HCT116 (cell line): Measurements from ENCODE around the gene HSPA12B. TPM values are rescaled to one million over a fixed set of nuclear protein-coding genes. Genes with fewer than 3 reads are reported as not detected.

Experiments
- ATAC-seq: fragments of 200-7000 bp; cut with Tn5 transposase; 2 replicates; pipeline ENCODE4 v1.9.1; 2020; ENCODE audit warnings: mild to moderate bottlenecking, moderate library complexity
- BruUV-seq: library from RNA; stranded (reverse); fragments of 400-500 nt; replicated peaks from 2 replicates; lab custom pipeline; 2021; lab: Mats Ljungman, UMichigan
- CTCF ChIA-PET: fragments of 300-600 bp; sonication (Branson Sonifier 250); formaldehyde crosslinking; loops from one replicate; lab custom pipeline; 2021; ENCODE audit warnings: antibody characterized with exemption; lab: Charles Lee
- POLR2A ChIA-PET: fragments of 300-600, 350-600 bp; sonication (Branson Sonifier 250); formaldehyde crosslinking; loops from one replicate; lab custom pipeline; 2021; ENCODE audit warnings: antibody characterized with exemption; lab: Charles Lee
- RAD21 ChIA-PET, 2 experiments: fragments of 300-600 bp; sonication (Branson Sonifier 250); formaldehyde crosslinking; loops; one replicate each; lab custom pipeline; 2023; ENCODE audit warnings: low total read pairs in 2 of 2; ENCODE audit not compliant: uncharacterized antibody in 2 of 2, unreplicated experiment in 2 of 2, low non-redundant PET in 1 of 2; lab: Charles Lee
- DNase-seq: peaks from one replicate; pipeline ENCODE4 v3.0.0-alpha.2; 2010; ENCODE audit warnings: low read depth, low spot score
- H2AFZ ChIP-seq: fragments of 200-600 bp; shearing (Covaris generic), sonication (generic); 2 replicates; pipeline ENCODE4 v1.6.1; 2017; ENCODE audit warnings: low read depth, mixed run types, mixed read lengths, antibody characterized with exemption, low read length; ENCODE audit not compliant: poor library complexity, severe bottlenecking
- H3K27ac ChIP-seq: 2 replicates; pipeline ENCODE4 v1.5.1; 2012; ENCODE audit warnings: low read depth, low read length
- H3K27me3 ChIP-seq: fragments of 200-600 bp; sonication (generic); 2 replicates; pipeline ENCODE4 v1.6.1; 2016; ENCODE audit warnings: mixed run types, low read length, mixed read lengths; ENCODE audit not compliant: insufficient read depth
- H3K36me3 ChIP-seq, 2 experiments: fragments of 200-500 bp in 1 of 2; fragments of 200-600 bp in 1 of 2; sonication (Bioruptor generic) in 1 of 2; sonication (generic) in 1 of 2; 2 replicates each; pipeline versions ENCODE4 v1.5.1 to v1.6.1; 2014 to 2016; ENCODE audit warnings: low read length in 2 of 2, inconsistent platforms in 1 of 2, mixed read lengths in 1 of 2, mixed run types in 1 of 2; ENCODE audit not compliant: insufficient read depth in 2 of 2, control insufficient read depth in 1 of 2
- H3K4me1 ChIP-seq, 2 experiments: fragments of 200-600 bp in 1 of 2; sonication (generic) in 1 of 2; 2 replicates each; pipeline versions ENCODE4 v1.5.1 to v1.6.1; 2012 to 2017; ENCODE audit warnings: low read length in 2 of 2, inconsistent platforms in 1 of 2, mild to moderate bottlenecking in 1 of 2, mixed read lengths in 1 of 2, mixed run types in 1 of 2, moderate library complexity in 1 of 2; ENCODE audit not compliant: insufficient read depth in 2 of 2, control insufficient read depth in 1 of 2
- H3K4me2 ChIP-seq: fragments of 200-600 bp; sonication (generic); 2 replicates; pipeline ENCODE4 v1.6.1; 2017; ENCODE audit warnings: mixed run types, low read length, mixed read lengths
- H3K4me3 ChIP-seq, 2 experiments: fragments of 200-600 bp in 1 of 2; sonication (generic) in 1 of 2; replicated peaks in 1 of 2; 2 replicates each; pipeline ENCODE4 v1.5.1; 2011 to 2016; ENCODE audit warnings: low read length in 2 of 2, control low read depth in 1 of 2, low read depth in 1 of 2, mild to moderate bottlenecking in 1 of 2, mixed read lengths in 1 of 2, mixed run types in 1 of 2
- H3K79me2 ChIP-seq: fragments of 200-600 bp; sonication (generic); 2 replicates; pipeline ENCODE4 v1.6.1; 2017; ENCODE audit warnings: mild to moderate bottlenecking, mixed run types, low read length, moderate library complexity, mixed read lengths; ENCODE audit not compliant: insufficient read depth
- H3K9ac ChIP-seq: fragments of 200-600 bp; sonication (generic); 2 replicates; pipeline ENCODE4 v1.6.1; 2016; ENCODE audit warnings: low read length, mixed read lengths
- H3K9me2 ChIP-seq: fragments of 200-600 bp; sonication (generic), shearing (Covaris generic); 2 replicates; pipeline ENCODE4 v1.6.1; 2017; ENCODE audit warnings: mixed run types, mild to moderate bottlenecking, moderate library complexity; ENCODE audit not compliant: insufficient read depth
- H3K9me3 ChIP-seq, 2 experiments: fragments of 200-500 bp in 1 of 2; fragments of 200-600 bp in 1 of 2; sonication (Bioruptor generic) in 1 of 2; sonication (generic) in 1 of 2; 2 replicates each; pipeline ENCODE4 v1.6.1; 2014 to 2017; ENCODE audit warnings: low read length in 2 of 2, mixed read lengths in 2 of 2, inconsistent platforms in 1 of 2, low read depth in 1 of 2, mild to moderate bottlenecking in 1 of 2, mixed run types in 1 of 2, moderate library complexity in 1 of 2; ENCODE audit not compliant: control insufficient read depth in 1 of 2, insufficient read depth in 1 of 2
- H4K20me1 ChIP-seq: fragments of 200-600 bp; sonication (generic), shearing (Covaris generic); 2 replicates; pipeline ENCODE4 v1.6.1; 2017; ENCODE audit warnings: mixed run types, mild to moderate bottlenecking, moderate library complexity; ENCODE audit not compliant: insufficient read depth
- CBX3 ChIP-seq: IDR thresholded peaks from 2 replicates; pipeline ENCODE4 v1.6.1; 2012; ENCODE audit warnings: low read depth
- CEBPB ChIP-seq: IDR thresholded peaks from 2 replicates; pipeline ENCODE4 v1.6.1; 2012; ENCODE audit warnings: low read depth
- EGR1 ChIP-seq: IDR thresholded peaks from 2 replicates; pipeline ENCODE4 v1.6.1; 2012; ENCODE audit warnings: low read depth
- ELF1 ChIP-seq: IDR thresholded peaks from 2 replicates; pipeline ENCODE4 v1.6.1; 2012; ENCODE audit warnings: low read depth, borderline replicate concordance
- EZH2 ChIP-seq: fragments of 200-600 bp; sonication (generic); IDR thresholded peaks from 2 replicates; pipeline ENCODE4 v1.6.1; 2017; ENCODE audit warnings: antibody characterized with exemption, mixed run types
- EZH2phosphoT487 ChIP-seq: fragments of 200-600 bp; IDR thresholded peaks from 2 replicates; pipeline ENCODE4 v1.6.1; 2018; ENCODE audit warnings: antibody characterized with exemption, borderline replicate concordance
- FOSL1 ChIP-seq: IDR thresholded peaks from 2 replicates; pipeline ENCODE4 v1.6.1; 2012; ENCODE audit warnings: low read depth
- JUND ChIP-seq: IDR thresholded peaks from 2 replicates; pipeline ENCODE4 v1.6.1; 2012
- POLR2A ChIP-seq: IDR thresholded peaks from 2 replicates; pipeline ENCODE4 v1.7.0; 2011; ENCODE audit warnings: borderline replicate concordance; ENCODE audit not compliant: insufficient read depth, insufficient read length; ENCODE audit errors: extremely low read depth
- POLR2AphosphoS5 ChIP-seq: IDR thresholded peaks from 2 replicates; pipeline ENCODE4 v1.6.1; 2011; ENCODE audit warnings: mild to moderate bottlenecking, low read depth, low read length, moderate library complexity
- RAD21 ChIP-seq: IDR thresholded peaks from 2 replicates; pipeline ENCODE4 v1.6.1; 2012; ENCODE audit warnings: low read depth, mild to moderate bottlenecking
- SIN3A ChIP-seq: IDR thresholded peaks from 2 replicates; pipeline ENCODE4 v1.6.1; 2012; ENCODE audit warnings: low read depth
- SP1 ChIP-seq: IDR thresholded peaks from 2 replicates; pipeline ENCODE4 v1.6.1; 2012; ENCODE audit warnings: low read depth
- TCF7L2 ChIP-seq: IDR thresholded peaks from 2 replicates; pipeline ENCODE4 v1.7.0; 2011; ENCODE audit warnings: borderline replicate concordance, inconsistent platforms; ENCODE audit not compliant: insufficient read depth, insufficient read length; ENCODE audit errors: extremely low read depth
- ZFX ChIP-seq: fragments of 450-650 bp; IDR thresholded peaks from 2 replicates; pipeline ENCODE4 v1.6.1; 2017
- ZNF274 ChIP-seq: fragments of 200-500 bp; sonication (Bioruptor generic); IDR thresholded peaks from 2 replicates; pipeline ENCODE4 v1.6.1; 2014; ENCODE audit warnings: mild to moderate bottlenecking, low read depth, low read length, inconsistent platforms
- intact Hi-C: fragments of 100-400 bp; cut with micrococcal nuclease; formaldehyde crosslinking; loops from 2 replicates; pipeline ENCODE4 v1.10.0; 2022
- total RNA-seq: library from RNA; stranded (reverse); gene quantifications from one replicate; pipeline ENCODE4 v1.2.1, GENCODE V29; 2021; ENCODE audit not compliant: unreplicated experiment
- TF ChIP-seq, protein P1 (sequence below): IDR thresholded peaks from 2 replicates; pipeline ENCODE4 v1.6.1; 2012
- TF ChIP-seq, protein P2 (sequence below): IDR thresholded peaks from 2 replicates; pipeline ENCODE4 v1.6.1; 2012; ENCODE audit warnings: low read depth
- TF ChIP-seq, protein P3 (sequence below): IDR thresholded peaks from 2 replicates; pipeline ENCODE4 v1.6.1; 2011; ENCODE audit warnings: mild to moderate bottlenecking, low read length, moderate library complexity; ENCODE audit not compliant: insufficient replicate concordance; ENCODE audit errors: extremely low read depth
- TF ChIP-seq, protein P4 (sequence below): IDR thresholded peaks from 2 replicates; pipeline ENCODE4 v1.6.1; 2012

HSPA12B gene
- total RNA-seq, 1 experiment from 2014 or later: not detected

DNA sequence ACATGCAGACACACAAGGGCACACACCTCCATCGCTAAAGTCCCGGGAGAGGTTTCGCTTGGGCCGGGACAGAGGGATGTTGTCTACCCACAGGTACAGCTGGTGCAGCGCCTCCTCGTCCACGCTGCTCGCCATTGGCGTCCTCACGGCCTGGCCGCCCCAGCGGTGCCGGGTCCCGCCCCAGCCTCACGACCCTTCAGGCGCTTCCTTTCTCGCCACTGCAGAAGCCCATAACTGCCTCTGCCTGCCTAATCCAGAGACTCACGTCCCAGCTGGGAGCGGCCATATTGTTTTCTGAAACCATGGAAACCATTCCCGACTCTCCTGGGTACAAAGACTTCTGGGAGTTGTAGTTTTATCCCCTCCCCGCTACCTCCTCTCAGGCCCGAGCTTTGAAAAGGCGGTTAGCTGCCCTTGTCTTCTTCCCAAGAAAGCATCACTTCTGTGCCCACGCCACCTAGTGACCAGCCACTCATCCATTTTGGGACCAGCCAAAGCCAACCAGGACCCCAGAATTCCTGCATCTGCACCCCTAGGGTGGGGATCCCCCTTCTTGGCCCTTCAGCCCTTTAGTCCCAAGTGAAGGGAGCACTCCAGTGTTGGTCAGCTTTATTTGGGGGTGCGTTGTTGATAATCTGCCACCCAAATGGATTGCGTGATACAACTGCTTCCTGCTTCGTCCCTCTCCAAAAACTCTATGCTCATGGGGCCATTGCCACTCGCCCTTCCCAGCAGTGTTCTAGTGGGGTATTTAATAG is 48.8 kb downstream of the HSPA12B start, which contains the start of gene SPEF1:
TSS of gene SPEF1 (minus strand) at position 296 of the 758 bp plus-strand sequence. CDS start at position 135, 161 bp downstream.
- ATAC-seq (peak; percentile 90), DNase-seq (peak; percentile 92)
- Histone ChIP-seq H3K9ac (peak within 1 kb of the TSS; percentile 43), H3K9me2 (no peaks in the 10 kb centered on the region), H3K4me1 (peaks cover 7 to 27% of the 10 kb centered on the region in 2 experiments; a peak in 3 of 4 replicates), H3K36me3 (peaks cover 0 to 8% of the 10 kb centered on the region in 2 experiments; a peak in 1 of 4 replicates), H3K27ac (peak within 1 kb of the TSS; percentile 3; the same call in 1 of the 2 replicates), H3K4me3 (peak within 1 kb of the TSS; percentile 55 to 64), H3K4me2 (peak within 1 kb of the TSS; percentile 93), H2AFZ (peak within 1 kb of the TSS; percentile 29), H3K9me3 (no peaks in the 10 kb centered on the region), H4K20me1 (no peaks in the 10 kb centered on the region), H3K79me2 (peaks cover 27% of the 10 kb centered on the region), H3K27me3 (no peaks in the 10 kb centered on the region)
- intact Hi-C loops: loop anchor here (1.0 to 2.0 kb wide), 2 partner anchors 65 to 105 kb away; no protein-coding TSS in a partner anchor
- CTCF ChIA-PET: interaction anchor here (0.7 to 1.6 kb wide), 18 partner anchors 10 to 311 kb away, joined by 3 to 27 read pairs (median 4); partner anchors contain the start of genes ADISSP, AP5S1 and CDC25B
- RAD21 ChIA-PET: interaction anchor here in 1 of 2 experiments (0.8 to 1.4 kb wide), 3 partner anchors 14 to 73 kb away, joined by 4 read pairs; partner anchors contain the start of gene ADISSP
- POLR2A ChIA-PET: interaction anchor here (0.6 to 1.6 kb wide), 7 partner anchors 13 to 111 kb away, joined by 3 to 7 read pairs (median 3); partner anchors contain the start of genes ADISSP and AP5S1
- no TSS peak for BruUV-seq
- no peak for TF ChIP-seq ZNF274
- TF ChIP-seq EGR1: peak; percentile 35; the same call in 1 of the 2 replicates
- no peak for TF ChIP-seq SP1
- no peak for TF ChIP-seq EZH2
- no peak for TF ChIP-seq POLR2A
- TF ChIP-seq CBX3: no peak
- TF ChIP-seq EZH2phosphoT487: no peak
- TF ChIP-seq, protein P1, sequence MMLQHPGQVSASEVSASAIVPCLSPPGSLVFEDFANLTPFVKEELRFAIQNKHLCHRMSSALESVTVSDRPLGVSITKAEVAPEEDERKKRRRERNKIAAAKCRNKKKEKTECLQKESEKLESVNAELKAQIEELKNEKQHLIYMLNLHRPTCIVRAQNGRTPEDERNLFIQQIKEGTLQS: no peak
- TF ChIP-seq RAD21: peak; percentile 66
- no peak for TF ChIP-seq JUND
- peak; percentile 47; the same call in 1 of the 2 replicates for TF ChIP-seq POLR2AphosphoS5
- TF ChIP-seq TCF7L2: peak; percentile 29
- TF ChIP-seq SIN3A: peak; percentile 89; the same call in 1 of the 2 replicates
- TF ChIP-seq, protein P2, sequence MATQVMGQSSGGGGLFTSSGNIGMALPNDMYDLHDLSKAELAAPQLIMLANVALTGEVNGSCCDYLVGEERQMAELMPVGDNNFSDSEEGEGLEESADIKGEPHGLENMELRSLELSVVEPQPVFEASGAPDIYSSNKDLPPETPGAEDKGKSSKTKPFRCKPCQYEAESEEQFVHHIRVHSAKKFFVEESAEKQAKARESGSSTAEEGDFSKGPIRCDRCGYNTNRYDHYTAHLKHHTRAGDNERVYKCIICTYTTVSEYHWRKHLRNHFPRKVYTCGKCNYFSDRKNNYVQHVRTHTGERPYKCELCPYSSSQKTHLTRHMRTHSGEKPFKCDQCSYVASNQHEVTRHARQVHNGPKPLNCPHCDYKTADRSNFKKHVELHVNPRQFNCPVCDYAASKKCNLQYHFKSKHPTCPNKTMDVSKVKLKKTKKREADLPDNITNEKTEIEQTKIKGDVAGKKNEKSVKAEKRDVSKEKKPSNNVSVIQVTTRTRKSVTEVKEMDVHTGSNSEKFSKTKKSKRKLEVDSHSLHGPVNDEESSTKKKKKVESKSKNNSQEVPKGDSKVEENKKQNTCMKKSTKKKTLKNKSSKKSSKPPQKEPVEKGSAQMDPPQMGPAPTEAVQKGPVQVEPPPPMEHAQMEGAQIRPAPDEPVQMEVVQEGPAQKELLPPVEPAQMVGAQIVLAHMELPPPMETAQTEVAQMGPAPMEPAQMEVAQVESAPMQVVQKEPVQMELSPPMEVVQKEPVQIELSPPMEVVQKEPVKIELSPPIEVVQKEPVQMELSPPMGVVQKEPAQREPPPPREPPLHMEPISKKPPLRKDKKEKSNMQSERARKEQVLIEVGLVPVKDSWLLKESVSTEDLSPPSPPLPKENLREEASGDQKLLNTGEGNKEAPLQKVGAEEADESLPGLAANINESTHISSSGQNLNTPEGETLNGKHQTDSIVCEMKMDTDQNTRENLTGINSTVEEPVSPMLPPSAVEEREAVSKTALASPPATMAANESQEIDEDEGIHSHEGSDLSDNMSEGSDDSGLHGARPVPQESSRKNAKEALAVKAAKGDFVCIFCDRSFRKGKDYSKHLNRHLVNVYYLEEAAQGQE: no peak
- TF ChIP-seq, protein P3, sequence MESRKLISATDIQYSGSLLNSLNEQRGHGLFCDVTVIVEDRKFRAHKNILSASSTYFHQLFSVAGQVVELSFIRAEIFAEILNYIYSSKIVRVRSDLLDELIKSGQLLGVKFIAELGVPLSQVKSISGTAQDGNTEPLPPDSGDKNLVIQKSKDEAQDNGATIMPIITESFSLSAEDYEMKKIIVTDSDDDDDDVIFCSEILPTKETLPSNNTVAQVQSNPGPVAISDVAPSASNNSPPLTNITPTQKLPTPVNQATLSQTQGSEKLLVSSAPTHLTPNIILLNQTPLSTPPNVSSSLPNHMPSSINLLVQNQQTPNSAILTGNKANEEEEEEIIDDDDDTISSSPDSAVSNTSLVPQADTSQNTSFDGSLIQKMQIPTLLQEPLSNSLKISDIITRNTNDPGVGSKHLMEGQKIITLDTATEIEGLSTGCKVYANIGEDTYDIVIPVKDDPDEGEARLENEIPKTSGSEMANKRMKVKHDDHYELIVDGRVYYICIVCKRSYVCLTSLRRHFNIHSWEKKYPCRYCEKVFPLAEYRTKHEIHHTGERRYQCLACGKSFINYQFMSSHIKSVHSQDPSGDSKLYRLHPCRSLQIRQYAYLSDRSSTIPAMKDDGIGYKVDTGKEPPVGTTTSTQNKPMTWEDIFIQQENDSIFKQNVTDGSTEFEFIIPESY: no peak
- TF ChIP-seq ZFX: no peak
- no peak for TF ChIP-seq CEBPB
- TF ChIP-seq ELF1: no peak
- no peak for TF ChIP-seq FOSL1
- TF ChIP-seq, protein P4, sequence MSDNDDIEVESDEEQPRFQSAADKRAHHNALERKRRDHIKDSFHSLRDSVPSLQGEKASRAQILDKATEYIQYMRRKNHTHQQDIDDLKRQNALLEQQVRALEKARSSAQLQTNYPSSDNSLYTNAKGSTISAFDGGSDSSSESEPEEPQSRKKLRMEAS: peak; percentile 62; the same call in 1 of the 2 replicates
